Daoy (cell line): Measurements from ENCODE around the gene GFM2. TPM values are rescaled to one million over a fixed set of nuclear protein-coding genes. Genes with fewer than 3 reads are reported as not detected.
"Not testable (repeated sequence)": the region's sequence is repeated elsewhere in the genome, so short reads cannot be mapped to it uniquely, and the experiment has no call there.

Source experiments
- DNase-seq: peaks from one replicate; pipeline ENCODE4 v3.0.0-alpha.2; 2015; ENCODE audit warnings: low read depth
- total RNA-seq: library from RNA; depleted of rRNA; stranded (reverse); fragments of >200 nt; shearing (Covaris generic); gene quantifications from 2 replicates; pipeline ENCODE4 v1.2.3, GENCODE V29; 2014; rRNA removed

GFM2 gene, protein sequence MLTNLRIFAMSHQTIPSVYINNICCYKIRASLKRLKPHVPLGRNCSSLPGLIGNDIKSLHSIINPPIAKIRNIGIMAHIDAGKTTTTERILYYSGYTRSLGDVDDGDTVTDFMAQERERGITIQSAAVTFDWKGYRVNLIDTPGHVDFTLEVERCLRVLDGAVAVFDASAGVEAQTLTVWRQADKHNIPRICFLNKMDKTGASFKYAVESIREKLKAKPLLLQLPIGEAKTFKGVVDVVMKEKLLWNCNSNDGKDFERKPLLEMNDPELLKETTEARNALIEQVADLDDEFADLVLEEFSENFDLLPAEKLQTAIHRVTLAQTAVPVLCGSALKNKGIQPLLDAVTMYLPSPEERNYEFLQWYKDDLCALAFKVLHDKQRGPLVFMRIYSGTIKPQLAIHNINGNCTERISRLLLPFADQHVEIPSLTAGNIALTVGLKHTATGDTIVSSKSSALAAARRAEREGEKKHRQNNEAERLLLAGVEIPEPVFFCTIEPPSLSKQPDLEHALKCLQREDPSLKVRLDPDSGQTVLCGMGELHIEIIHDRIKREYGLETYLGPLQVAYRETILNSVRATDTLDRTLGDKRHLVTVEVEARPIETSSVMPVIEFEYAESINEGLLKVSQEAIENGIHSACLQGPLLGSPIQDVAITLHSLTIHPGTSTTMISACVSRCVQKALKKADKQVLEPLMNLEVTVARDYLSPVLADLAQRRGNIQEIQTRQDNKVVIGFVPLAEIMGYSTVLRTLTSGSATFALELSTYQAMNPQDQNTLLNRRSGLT
- total RNA-seq: 43.9 and 48.1 TPM in 2 replicates

GRCh38 chr5:74766849-74767578, at the start of gene GFM2, which contains the start of gene NSA2:
GFM2 (minus strand) TSS chr5:74767117; CDS start chr5:74763742, 3,375 bp downstream.
NSA2 (plus strand) TSS chr5:74767249; CDS start chr5:74767361, 112 bp downstream.
- DNase-seq: peak; percentile 95

DNA sequence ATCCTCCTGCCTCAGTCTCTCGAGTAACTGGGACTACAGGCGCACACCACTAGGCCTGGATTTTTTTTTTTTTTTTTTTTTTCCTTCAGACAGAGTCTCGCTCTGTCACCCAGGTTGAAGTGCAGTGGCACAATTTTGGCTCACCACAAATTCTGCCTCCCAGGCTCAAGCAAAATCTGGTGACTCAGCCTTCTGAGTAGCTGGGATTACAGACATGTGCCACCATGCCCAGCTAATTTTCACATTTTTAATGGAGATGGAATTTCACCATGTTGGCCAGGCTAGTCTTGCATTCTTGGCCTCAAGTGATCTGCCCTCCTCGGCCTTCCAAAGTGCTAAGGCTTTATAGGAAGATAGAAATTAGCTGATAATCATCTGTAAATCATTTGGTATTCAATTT, 44.0 kb upstream of the GFM2 start:
- DNase-seq: peak; percentile 42

DNA sequence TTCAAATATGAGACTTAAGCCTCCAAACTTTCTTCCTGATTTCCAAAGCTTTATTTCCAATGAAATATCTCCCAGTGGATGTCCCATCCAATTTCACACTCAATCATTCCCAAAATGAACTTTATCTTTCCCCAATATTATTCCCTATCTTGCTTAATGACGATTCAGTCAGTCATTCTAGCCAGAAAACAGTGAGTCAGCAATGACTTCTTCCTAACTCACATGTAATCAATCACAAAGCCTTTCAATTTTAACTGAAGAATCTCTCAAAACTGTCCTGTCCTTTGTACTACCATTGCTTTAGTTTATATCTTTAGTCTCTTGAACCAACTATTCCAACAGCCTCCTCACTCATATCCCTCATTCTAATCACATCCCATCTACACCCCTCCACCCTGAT, 35.0 kb upstream of the GFM2 start:
- DNase-seq: no peak

DNA sequence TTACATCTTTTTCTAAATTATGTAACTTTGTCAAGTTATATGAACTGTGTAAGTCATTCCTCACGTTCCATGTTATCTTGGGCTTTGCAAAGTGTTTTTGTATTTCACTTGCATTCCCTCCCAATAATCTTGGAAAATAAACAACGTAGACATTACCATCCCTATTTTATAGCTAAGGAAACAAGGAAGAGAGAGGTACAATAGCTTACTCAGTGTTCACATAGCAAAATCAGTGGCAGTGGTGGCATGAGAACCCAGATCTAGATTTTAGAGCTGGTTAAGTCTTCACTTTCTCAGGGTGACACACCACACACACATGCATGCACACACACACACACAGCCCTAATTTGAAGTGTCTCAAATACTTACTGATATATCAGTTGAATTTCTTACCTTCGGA, 34.3 kb upstream of the GFM2 start:
- DNase-seq: no peak

DNA sequence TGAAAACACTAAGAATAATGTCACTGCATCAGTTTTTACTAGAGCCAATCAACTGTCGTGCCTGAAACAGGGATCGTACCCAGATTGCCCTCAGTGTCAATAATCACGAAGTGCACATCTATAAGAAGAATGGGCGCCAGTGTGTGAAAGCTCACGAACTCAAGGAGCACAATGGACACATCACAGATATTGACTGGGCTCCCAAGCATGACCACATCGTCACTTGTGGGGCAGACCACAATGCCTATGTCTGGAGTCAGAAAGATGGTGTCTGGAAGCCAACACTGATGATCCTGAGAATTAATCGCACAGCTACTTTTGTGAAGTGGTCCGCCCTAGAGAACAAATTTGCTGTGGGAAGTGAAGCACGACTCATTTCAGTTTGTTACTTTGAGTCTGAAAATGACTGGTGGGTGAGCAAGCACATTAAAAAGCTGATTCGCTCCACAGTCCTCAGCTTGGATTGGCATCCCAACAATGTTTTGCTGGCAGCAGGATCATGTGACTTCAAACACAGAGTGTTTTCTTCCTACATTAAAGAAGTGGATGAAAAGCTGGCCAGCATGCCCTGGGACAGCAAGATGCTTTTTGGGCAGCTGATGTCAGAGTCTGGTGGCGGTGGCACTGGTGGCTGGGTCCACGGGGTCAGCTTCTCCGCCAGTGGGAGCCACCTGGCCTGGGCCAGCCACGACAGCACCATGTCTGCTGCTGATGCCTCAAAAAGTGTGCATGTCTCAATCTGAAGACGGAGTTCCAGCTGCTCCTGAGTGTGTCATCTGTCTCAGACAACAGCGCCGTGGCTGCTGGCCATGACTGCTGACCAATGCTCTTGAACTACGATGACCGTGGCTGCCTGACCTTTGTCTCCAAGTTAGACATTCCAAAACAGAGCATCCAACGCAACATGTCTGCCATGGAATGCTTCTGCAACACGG, 32.3 kb upstream of the GFM2 start:
- DNase-seq: peak; percentile 2

- not testable (repeated sequence) for DNase-seq
Observed at GRCh38 chr5:74791669-74792068, 24.8 kb upstream of the GFM2 start.

- no peak for DNase-seq
Observed at GRCh38 chr5:74787424-74787823, 20.5 kb upstream of the GFM2 start.

- DNase-seq: no peak
Observed at GRCh38 chr5:74786851-74787250, 19.9 kb upstream of the GFM2 start.

DNA sequence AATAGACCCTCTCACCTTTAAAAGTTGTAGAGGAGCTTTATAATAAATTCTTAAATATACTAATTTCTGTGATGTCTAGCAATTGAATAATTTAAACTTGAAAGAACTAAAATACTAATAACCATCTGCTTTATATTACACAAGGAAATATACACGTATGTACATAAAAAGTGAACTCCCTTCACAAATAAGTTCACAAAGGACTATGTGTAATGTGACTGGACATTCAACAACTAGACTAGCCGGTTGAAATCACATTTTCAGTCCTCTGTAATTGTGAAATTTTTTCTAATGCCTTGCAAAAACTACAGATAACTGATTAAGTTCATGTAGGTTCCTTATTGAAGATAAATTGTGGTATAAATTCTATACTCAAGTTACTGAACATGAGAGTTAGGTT, 11.7 kb upstream of the GFM2 start:
- DNase-seq: no peak

- DNase-seq: no peak
Observed at GRCh38 chr5:74772359-74772758, 5.4 kb upstream of the GFM2 start.

- DNase-seq: peak; percentile 19
Observed at GRCh38 chr5:74767579-74767913, 629 bp upstream of the GFM2 start.

GRCh38 chr5:74766418-74766848, 484 bp downstream of the GFM2 start:
- no peak for DNase-seq

- DNase-seq: no peak
Observed at GRCh38 chr5:74765929-74766328, 988 bp downstream of the GFM2 start.

DNA sequence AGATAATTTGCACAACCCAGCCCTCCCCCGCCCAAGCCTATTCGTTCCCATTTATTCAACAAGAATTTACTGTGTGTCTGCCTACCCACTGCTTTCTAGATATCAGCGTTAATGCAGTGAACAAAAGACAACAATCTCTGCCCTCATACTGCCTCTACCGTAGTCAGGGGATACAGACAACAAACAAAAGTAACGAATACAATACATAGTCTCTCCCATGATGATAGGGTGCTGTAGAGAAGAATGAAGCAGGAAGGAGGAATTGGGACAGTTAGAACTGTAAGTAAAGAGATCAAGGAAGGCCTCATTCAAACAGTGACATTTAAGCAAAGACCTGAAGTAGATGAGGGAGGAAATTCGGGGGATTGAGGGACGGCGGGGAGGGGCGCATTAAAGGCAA, 1.7 kb downstream of the GFM2 start:
- peak; percentile 9 for DNase-seq

GRCh38 chr5:74763504-74763903, 3.4 kb downstream of the GFM2 start:
- no peak for DNase-seq

GRCh38 chr5:74762599-74762998, 4.3 kb downstream of the GFM2 start:
- peak; percentile 90 for DNase-seq

DNA sequence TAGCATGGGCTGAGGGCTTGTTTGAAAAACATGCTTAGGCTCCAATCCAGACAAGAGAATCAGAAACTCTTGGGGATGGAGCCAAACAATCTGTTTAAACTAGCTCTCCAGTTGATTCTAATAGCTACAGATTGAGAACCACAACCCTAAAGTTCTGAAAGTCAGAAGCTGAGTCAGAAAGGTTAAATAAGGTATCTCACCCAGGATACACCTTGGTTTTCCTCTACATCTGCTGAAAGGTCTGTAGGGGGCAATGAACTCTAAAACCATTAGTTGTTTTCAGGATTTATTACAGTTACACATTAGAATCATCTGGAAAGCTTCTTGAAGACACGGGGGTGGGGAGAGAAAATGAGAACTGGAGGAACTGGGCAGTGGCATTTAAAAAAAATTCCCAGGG, 5.7 kb downstream of the GFM2 start:
- no peak for DNase-seq

- not testable (repeated sequence) for DNase-seq
Observed at GRCh38 chr5:74748742-74749141, 18.2 kb downstream of the GFM2 start.

DNA sequence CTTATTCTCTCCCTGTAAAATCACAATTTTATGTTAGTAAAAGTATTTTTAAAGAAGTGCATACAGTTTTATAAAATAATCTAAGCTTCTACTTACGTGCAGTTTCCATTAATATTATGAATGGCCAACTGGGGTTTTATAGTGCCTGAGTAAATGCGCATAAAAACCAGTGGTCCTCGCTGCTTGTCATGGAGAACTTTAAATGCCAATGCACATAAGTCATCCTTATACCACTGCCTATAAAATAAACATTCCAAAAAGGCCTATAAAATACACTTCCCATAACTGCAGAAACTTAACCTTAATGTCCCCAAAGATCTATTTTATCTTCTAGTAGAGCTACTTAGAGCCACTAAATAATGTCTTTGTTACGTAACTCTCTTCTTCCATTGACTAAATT, 28.5 kb downstream of the GFM2 start:
- no peak for DNase-seq

DNA sequence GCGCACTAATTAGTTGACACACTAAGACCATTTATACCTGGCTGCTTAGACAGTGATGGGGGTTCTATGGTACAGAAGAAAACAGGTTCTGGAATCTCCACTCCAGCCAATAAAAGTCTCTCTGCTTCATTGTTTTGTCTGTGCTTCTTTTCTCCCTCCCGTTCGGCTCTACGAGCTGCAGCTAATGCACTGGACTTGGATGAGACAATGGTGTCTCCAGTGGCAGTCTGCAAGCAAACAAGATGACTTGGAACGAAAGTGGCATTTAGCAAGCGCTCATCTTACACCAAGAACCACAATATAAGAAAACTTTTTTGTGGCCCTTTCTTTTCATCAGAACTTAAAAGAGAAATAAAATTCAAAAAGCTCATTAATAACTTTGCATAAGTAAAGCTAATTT, 30.2 kb downstream of the GFM2 start:
- DNase-seq: no peak

GRCh38 chr5:74725331-74725730, 41.6 kb downstream of the GFM2 start:
- no peak for DNase-seq
